H9 (cell line): ENCODE data around the gene ITGB1BP1. TPM values are rescaled to one million over a fixed set of nuclear protein-coding genes. Genes with fewer than 3 reads are reported as not detected.

Experiments used
- DNase-seq: peaks from one replicate; pipeline ENCODE4 v3.0.0-alpha.2; 2017
- H2AFZ ChIP-seq: one replicate; pipeline ENCODE4 v1.6.1; 2013; ENCODE audit warnings: mild to moderate bottlenecking, low read length, control low read depth, moderate library complexity
- H2AK5ac ChIP-seq: 2 replicates; pipeline ENCODE4 v1.6.1; 2013; ENCODE audit warnings: low read length, control low read depth, mixed read lengths; ENCODE audit not compliant: insufficient read length
- H2BK120ac ChIP-seq: one replicate; pipeline ENCODE4 v1.6.1; 2013; ENCODE audit warnings: low read depth, mild to moderate bottlenecking, low read length, control low read depth, inconsistent platforms; ENCODE audit not compliant: poor library complexity, severe bottlenecking
- H2BK12ac ChIP-seq: 2 replicates; pipeline ENCODE4 v1.6.1; 2013; ENCODE audit warnings: low read length, control low read depth, mixed read lengths, low read depth; ENCODE audit not compliant: insufficient read length
- H2BK15ac ChIP-seq: 2 replicates; pipeline ENCODE4 v1.6.1; 2013; ENCODE audit warnings: low read depth, low read length, control low read depth
- H2BK20ac ChIP-seq: one replicate; pipeline ENCODE4 v1.6.1; 2013; ENCODE audit warnings: low read depth, mild to moderate bottlenecking, low read length, control low read depth, inconsistent platforms; ENCODE audit not compliant: poor library complexity, severe bottlenecking
- H2BK5ac ChIP-seq: 2 replicates; pipeline ENCODE4 v1.6.1; 2013; ENCODE audit warnings: low read length, control low read depth, mixed read lengths; ENCODE audit not compliant: insufficient read length
- H3K14ac ChIP-seq: 2 replicates; pipeline ENCODE4 v1.6.1; 2013; ENCODE audit warnings: low read length, control low read depth; ENCODE audit not compliant: insufficient read depth
- H3K18ac ChIP-seq: 2 replicates; pipeline ENCODE4 v1.6.1; 2013; ENCODE audit warnings: low read depth, mild to moderate bottlenecking, mixed read lengths, low read length, control low read depth; ENCODE audit not compliant: insufficient read length
- H3K23ac ChIP-seq: 2 replicates; pipeline ENCODE4 v1.6.1; 2013; ENCODE audit warnings: low read length, control low read depth, mixed read lengths, low read depth; ENCODE audit not compliant: insufficient read length
- H3K23me2 ChIP-seq: 2 replicates; pipeline ENCODE4 v1.6.1; 2013; ENCODE audit warnings: low read depth, mild to moderate bottlenecking, mixed read lengths, low read length, control low read depth; ENCODE audit not compliant: insufficient read length, poor library complexity, severe bottlenecking
- H3K27ac ChIP-seq: 2 replicates; pipeline ENCODE4 v1.5.1; 2013; ENCODE audit warnings: low read length, control low read depth, mixed read lengths, low read depth; ENCODE audit not compliant: insufficient read length
- H3K27me3 ChIP-seq: 2 replicates; pipeline ENCODE4 v1.6.1; 2013; ENCODE audit warnings: low read length, control low read depth, inconsistent platforms; ENCODE audit not compliant: insufficient read depth
- H3K4ac ChIP-seq: 2 replicates; pipeline ENCODE4 v1.6.1; 2013; ENCODE audit warnings: low read depth, mild to moderate bottlenecking, control low read depth, inconsistent platforms, low read length, moderate library complexity
- H3K4me1 ChIP-seq: 2 replicates; pipeline ENCODE4 v1.6.1; 2013; ENCODE audit warnings: low read length, control low read depth, inconsistent platforms; ENCODE audit not compliant: insufficient read depth
- H3K4me2 ChIP-seq: 2 replicates; pipeline ENCODE4 v1.6.1; 2013; ENCODE audit warnings: low read length, control low read depth, mixed read lengths; ENCODE audit not compliant: insufficient read length, insufficient read depth
- H3K56ac ChIP-seq: 2 replicates; pipeline ENCODE4 v1.6.1; 2013; ENCODE audit warnings: low read depth, mild to moderate bottlenecking, mixed read lengths, low read length, control low read depth; ENCODE audit not compliant: insufficient read length
- H3K79me1 ChIP-seq: 2 replicates; pipeline ENCODE4 v1.6.1; 2013; ENCODE audit warnings: low read depth, mild to moderate bottlenecking, moderate library complexity, low read length, control low read depth, inconsistent platforms; ENCODE audit not compliant: insufficient read depth, poor library complexity, severe bottlenecking
- H3K79me2 ChIP-seq: 2 replicates; pipeline ENCODE4 v1.6.1; 2013; ENCODE audit warnings: low read length, control low read depth, inconsistent platforms; ENCODE audit not compliant: insufficient read depth
- H3K9ac ChIP-seq: 2 replicates; pipeline ENCODE4 v1.6.1; 2013; ENCODE audit warnings: low read length, control low read depth, mixed read lengths; ENCODE audit not compliant: insufficient read length; ENCODE audit errors: extremely low read depth
- H3K9me3 ChIP-seq: one replicate; pipeline ENCODE4 v1.6.1; 2013; ENCODE audit warnings: low read depth, low read length, inconsistent platforms; ENCODE audit not compliant: control insufficient read depth
- H3T11ph ChIP-seq: one replicate; pipeline ENCODE4 v1.6.1; 2013; ENCODE audit warnings: mild to moderate bottlenecking, low read length, control low read depth, inconsistent platforms
- H4K20me1 ChIP-seq: one replicate; pipeline ENCODE4 v1.6.1; 2013; ENCODE audit not compliant: control insufficient read depth, insufficient read length, insufficient read depth
- H4K5ac ChIP-seq: 2 replicates; pipeline ENCODE4 v1.6.1; 2013; ENCODE audit warnings: low read depth, mild to moderate bottlenecking, mixed read lengths, low read length, control low read depth; ENCODE audit not compliant: insufficient read length
- H4K8ac ChIP-seq: replicated peaks from 2 replicates; pipeline ENCODE4 v1.6.1; 2013; ENCODE audit warnings: low read length, control low read depth, mixed read lengths, low read depth; ENCODE audit not compliant: insufficient read length
- H4K91ac ChIP-seq: 2 replicates; pipeline ENCODE4 v1.6.1; 2013; ENCODE audit warnings: low read depth, mild to moderate bottlenecking, moderate library complexity, mixed read lengths, low read length, control low read depth; ENCODE audit not compliant: insufficient read length
- H3K27ac Mint-ChIP-seq, 3 experiments: 2 replicates in 2 of 3; 3 replicates in 1 of 3; pipeline ENCODE4 v1.8.0; 2020 to 2021; ENCODE audit warnings: mixed read lengths in 3 of 3, mild to moderate bottlenecking in 1 of 3, moderate library complexity in 1 of 3
- H3K27me3 Mint-ChIP-seq: 2 replicates; pipeline ENCODE4 v1.8.0; 2021; ENCODE audit warnings: low read depth, mild to moderate bottlenecking, moderate library complexity, mixed read lengths
- H3K36me3 Mint-ChIP-seq, 3 experiments: 2 replicates in 2 of 3; 3 replicates in 1 of 3; pipeline ENCODE4 v1.8.0; 2020 to 2021; ENCODE audit warnings: low read depth in 3 of 3, mixed read lengths in 3 of 3; ENCODE audit not compliant: insufficient read depth in 1 of 3
- H3K4me1 Mint-ChIP-seq, 2 experiments: 2 replicates each; pipeline ENCODE4 v1.8.0; 2020; ENCODE audit warnings: mixed read lengths in 2 of 2
- H3K4me3 Mint-ChIP-seq, 2 experiments: 2 replicates in 1 of 2; 3 replicates in 1 of 2; pipeline ENCODE4 v1.8.0; 2020 to 2021; ENCODE audit warnings: mild to moderate bottlenecking in 2 of 2, mixed read lengths in 2 of 2, moderate library complexity in 1 of 2
- H3K9me3 Mint-ChIP-seq, 2 experiments: 2 replicates in 1 of 2; 3 replicates in 1 of 2; pipeline ENCODE4 v1.8.0; 2020; ENCODE audit warnings: mild to moderate bottlenecking in 2 of 2, mixed read lengths in 2 of 2, moderate library complexity in 1 of 2
- CTCF ChIP-seq: fragments of 200-600 bp; sonication (generic); conservative IDR thresholded peaks from 3 replicates; pipeline ENCODE4 v1.8.0; 2021; ENCODE audit warnings: antibody characterized with exemption, mild to moderate bottlenecking
- WGBS: extraction: QIAGEN DNeasy Blood & Tissue Kit; methylation state at CpG from one replicate; pipeline ENCODE4 v1.1.7; 2013; ENCODE audit warnings: missing lambda C conversion rate, low lambda C conversion rate, mixed read lengths; ENCODE audit not compliant: insufficient read length; ENCODE audit errors: extremely low coverage; 5-methylcytosine and 5-hydroxymethylcytosine counted together
- total RNA-seq: library from RNA; stranded (reverse); gene quantifications from 2 replicates; pipeline ENCODE4 v1.2.1, GENCODE V29; 2021

ITGB1BP1 gene
- total RNA-seq, 1 experiment from 2014 or later = 38.7 TPM

DNA sequence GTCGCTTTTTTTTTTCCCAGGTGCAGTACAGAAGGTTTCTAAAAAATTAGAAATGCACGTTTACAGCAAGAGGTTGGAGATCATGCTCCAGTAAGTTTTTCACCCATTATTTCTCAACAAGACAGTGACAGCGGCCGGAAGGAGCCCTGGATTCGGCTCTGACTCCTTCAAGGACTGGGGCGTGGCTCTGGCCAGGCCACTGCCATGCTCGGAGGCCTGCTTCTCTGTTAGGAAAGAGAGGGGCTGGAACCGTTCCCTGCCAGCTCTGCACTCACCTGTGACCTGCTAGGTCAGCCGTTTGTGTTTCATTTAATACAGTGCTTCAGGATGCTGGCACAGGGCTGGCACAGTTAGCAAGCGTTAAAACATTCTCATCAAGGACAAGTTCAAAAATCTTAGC is 44.4 kb upstream of the ITGB1BP1 start:
- Mint-ChIP-seq H3K4me3 (no peak overlapping the region), H3K9me3 (no peaks in the 10 kb centered on the region), H3K36me3 (peaks cover 12 to 52% (median 46%) of the 10 kb centered on the region in 3 experiments; a peak in 6 of 7 replicates), H3K4me1 (peaks cover 0 to 3% of the 10 kb centered on the region in 2 experiments; a peak in 1 of 4 replicates), H3K27me3 (no peaks in the 10 kb centered on the region), H3K27ac (no peak overlapping the region)
- Histone ChIP-seq H4K8ac (no peak overlapping the region), H2AK5ac (no peak overlapping the region), H4K91ac (no peak overlapping the region), H3K79me2 (no peaks in the 10 kb centered on the region), H3K27ac (no peak overlapping the region), H4K5ac (no peak overlapping the region), H2BK5ac (no peak overlapping the region), H3K4me1 (no peaks in the 10 kb centered on the region), H2AFZ (no peak overlapping the region), H2BK15ac (no peak overlapping the region), H3K27me3 (no peaks in the 10 kb centered on the region), H3K23me2 (no peaks in the 10 kb centered on the region), H3K4ac (no peak overlapping the region), H3K9me3 (no peaks in the 10 kb centered on the region), H2BK120ac (no peak overlapping the region), H3K4me2 (no peak overlapping the region), H3K18ac (no peak overlapping the region), H3K56ac (no peak overlapping the region), H3K79me1 (no peaks in the 10 kb centered on the region), H3T11ph (no peak overlapping the region), H3K14ac (no peak overlapping the region), H2BK12ac (no peak overlapping the region), H2BK20ac (no peak overlapping the region), H3K23ac (no peak overlapping the region), H3K9ac (no peak overlapping the region), H4K20me1 (no peaks in the 10 kb centered on the region)
- WGBS = no CpG with 5 or more reads among the region's 10 CpGs
- TF ChIP-seq CTCF = no peak
- no peak for DNase-seq
